Kidney (tissue), 14 donors: ENCODE measurements around the gene ABCA4. TPM values are rescaled to one million over a fixed set of nuclear protein-coding genes. Genes with fewer than 3 reads are reported as not detected.

Source experiments
- DNase-seq, 5 donors: peaks; one replicate each; pipeline ENCODE4 v3.0.0-alpha.2; 2013 to 2020
- FAIRE-seq: peaks from 2 replicates; lab custom pipeline; 2012; peaks lifted over from hg19 to GRCh38; lab: Jason Lieb, UNC
- H3K27ac ChIP-seq, 2 donors: one replicate each; pipeline ENCODE4 v1.7.0; 2013; ENCODE audit warnings: low read depth in 2 of 2, low read length in 2 of 2, inconsistent platforms in 1 of 2
- H3K27me3 ChIP-seq: one replicate; pipeline ENCODE4 v1.7.1; 2013; ENCODE audit warnings: low read length, inconsistent platforms; ENCODE audit not compliant: control insufficient read depth, insufficient read depth
- H3K36me3 ChIP-seq, 3 donors: one replicate each; pipeline versions ENCODE4 v1.7.0 to v1.7.1; 2013; ENCODE audit warnings: low read length in 3 of 3, control low read depth in 1 of 3, inconsistent platforms in 1 of 3; ENCODE audit not compliant: insufficient read depth in 3 of 3, control insufficient read depth in 2 of 3
- H3K4me1 ChIP-seq, 3 donors: one replicate each; pipeline versions ENCODE4 v1.7.0 to v1.7.1; 2013; ENCODE audit warnings: low read length in 3 of 3, inconsistent platforms in 1 of 3, low read depth in 1 of 3; ENCODE audit not compliant: control insufficient read depth in 2 of 3, insufficient read depth in 2 of 3
- H3K4me3 ChIP-seq, 3 donors: one replicate each; pipeline versions ENCODE4 v1.7.0 to v1.8.1; 2013; ENCODE audit warnings: low read length in 3 of 3, control low read depth in 1 of 3, inconsistent platforms in 1 of 3
- H3K9ac ChIP-seq, 3 donors: one replicate each; pipeline versions ENCODE4 v1.7.0 to v1.7.1; 2013; ENCODE audit warnings: low read length in 3 of 3, control low read depth in 1 of 3, inconsistent platforms in 1 of 3
- H3K9me3 ChIP-seq, 3 donors: one replicate each; pipeline versions ENCODE4 v1.7.0 to v1.7.1; 2013; ENCODE audit warnings: low read length in 3 of 3, control low read depth in 1 of 3, inconsistent platforms in 1 of 3; ENCODE audit not compliant: control insufficient read depth in 2 of 3, insufficient read depth in 1 of 3
- CTCF ChIP-seq: IDR thresholded peaks from 3 replicates; pipeline ENCODE4 v1.5.1; 2012; ENCODE audit warnings: mild to moderate bottlenecking, moderate library complexity, borderline replicate concordance; ENCODE audit not compliant: insufficient read depth; ENCODE audit errors: extremely low read depth
- intact Hi-C: fragments of 100-400 bp; cut with DNase I; formaldehyde crosslinking; loops from one replicate; pipeline ENCODE4 v1.11.1; 2022
- polyA plus RNA-seq: library from polyadenylated mRNA; stranded (reverse); fragments of 350-450 nt; fragmentation: Illumina TruSeq; extraction: RNeasy Lipid Tissue Mini Kit (QIAGEN cat#74804); gene quantifications from one replicate; pipeline ENCODE4 v1.2.3, GENCODE V29; 2014; ENCODE audit warnings: low read depth, low replicate concordance; ENCODE audit not compliant: insufficient read depth
- total RNA-seq: library from RNA; stranded (reverse); fragmentation: NEBNext Ultra II Directional; extraction: Animal tissue kit (Norgen Biotek cat#: 25700); gene quantifications from one replicate; pipeline ENCODE4 v1.2.1, GENCODE V29; 2021
- donor health status: control.
- donor health status: control.
- donor health status: control.
- donor health status: control.
- donor health status: control.
- donor health status: DM: yes; HTN: yes; CAD: no.
- donor health status: Normal renal cell carcinoma (clear cell type).

ABCA4 gene
- total and polyA plus RNA-seq, 2 donors from 2014 or later, result 1.5 to 2.1 TPM

- Histone ChIP-seq H3K4me3 (no peak overlapping the region), H3K9me3 (no peaks in the 10 kb centered on the region), H3K27me3 (no peaks in the 10 kb centered on the region), H3K4me1 (no peaks in the 10 kb centered on the region), H3K36me3 (no peaks in the 10 kb centered on the region), H3K9ac (no peak overlapping the region), H3K27ac (no peak overlapping the region)
- intact Hi-C loops, result no loop called here
- FAIRE-seq (no peak), DNase-seq (no peak)
- TF ChIP-seq CTCF, result no peak
Observed at GRCh38 chr1:94011129-94011528, 109.8 kb downstream of the ABCA4 start.

GRCh38 chr1:94009304-94009703 is 111.6 kb downstream of the ABCA4 start:
- FAIRE-seq, result no peak
- peak in 1 of 5 donors; percentile 23 for DNase-seq

GRCh38 chr1:94006604-94007003 is 114.3 kb downstream of the ABCA4 start:
- no peaks in the 10 kb centered on the region for H3K4me1 ChIP-seq
- H3K27me3 ChIP-seq, result no peaks in the 10 kb centered on the region
- H3K9me3 ChIP-seq, result no peaks in the 10 kb centered on the region
- no peak for DNase-seq
- no peak for TF ChIP-seq CTCF
- H3K9ac ChIP-seq, result no peak overlapping the region
- no peak overlapping the region for H3K4me3 ChIP-seq
- no peak overlapping the region for H3K27ac ChIP-seq
- no peak for FAIRE-seq
- no peaks in the 10 kb centered on the region for H3K36me3 ChIP-seq
- intact Hi-C loops, result no loop called here

More at GRCh38 chr1:94009304-94009703, 111.6 kb downstream of the ABCA4 start:
- H3K4me3 ChIP-seq, result no peak overlapping the region
- no peaks in the 10 kb centered on the region for H3K36me3 ChIP-seq
- H3K4me1 ChIP-seq, result no peaks in the 10 kb centered on the region
- intact Hi-C loops, result no loop called here
- H3K27ac ChIP-seq, result no peak overlapping the region
- no peak overlapping the region for H3K9ac ChIP-seq
- no peak for TF ChIP-seq CTCF
- no peaks in the 10 kb centered on the region for H3K27me3 ChIP-seq
- no peaks in the 10 kb centered on the region for H3K9me3 ChIP-seq

- DNase-seq, result no peak
- H3K36me3 ChIP-seq, result no peaks in the 10 kb centered on the region
- no peak for FAIRE-seq
- no peaks in the 10 kb centered on the region for H3K4me1 ChIP-seq
- intact Hi-C loops, result no loop called here
- no peak for TF ChIP-seq CTCF
- no peak overlapping the region for H3K27ac ChIP-seq
- no peak overlapping the region for H3K4me3 ChIP-seq
- H3K9me3 ChIP-seq, result no peaks in the 10 kb centered on the region
- no peaks in the 10 kb centered on the region for H3K27me3 ChIP-seq
- H3K9ac ChIP-seq, result no peak overlapping the region
Observed at GRCh38 chr1:94004924-94005323, 116.0 kb downstream of the ABCA4 start.
